ENCODE measurements around the gene OGDH. TPM values are rescaled to one million over a fixed set of nuclear protein-coding genes. Genes with fewer than 3 reads are reported as not detected.

OGDH gene
- total and polyA plus RNA-seq, 2 of the 13 experiments (the other 11 are each of a cell fraction or from before 2014, with no cell fraction given): 17.4 to 25.4 TPM

- Histone ChIP-seq H3K4me2 (ENCODE audit: low read depth, low read length) (no peak overlapping the region), H3K36me3 (replicated peaks in 1 of 2; ENCODE audit: control insufficient read depth in 1 of 2, insufficient read depth in 2 of 2, low read length in 2 of 2) (no peaks in the 10 kb centered on the region), H3K4me1 (ENCODE audit: insufficient read depth, low read length) (peaks cover 18% of the 10 kb centered on the region), H3K4me3 (replicated peaks in 1 of 3; ENCODE audit: insufficient read depth in 1 of 3, low read depth in 2 of 3, low read length in 3 of 3) (no peak overlapping the region), H4K20me1 (ENCODE audit: insufficient read depth, low read length) (no peaks in the 10 kb centered on the region), H3K27me3 (ENCODE audit: control insufficient read depth in 1 of 2, insufficient read depth in 2 of 2, low read length in 2 of 2) (no peaks in the 10 kb centered on the region), H2AFZ (ENCODE audit: low read length) (no peak overlapping the region), H3K27ac (ENCODE audit: extremely low read length, insufficient read depth, low read length) (no peak overlapping the region), H3K9ac (ENCODE audit: insufficient read depth, low read depth, low read length) (no peak overlapping the region), H3K79me2 (ENCODE audit: insufficient read depth, low read length) (no peaks in the 10 kb centered on the region), H3K9me3 (ENCODE audit: low read length) (no peaks in the 10 kb centered on the region)
- ATAC-seq (no peak), FAIRE-seq (no peak), DNase-seq (ENCODE audit: low spot score) (no peak)
- WGBS (ENCODE audit: low lambda C conversion rate): 67% methylated on average over 4 of the region's 4 CpGs
- no TSS peak for BruUV-seq (replicated peaks)
- intact Hi-C loops (cut with micrococcal nuclease; ENCODE audit: unreplicated experiment) (no loop called here), in situ Hi-C loops (cut with HindIII; ENCODE audit: extremely low pct_ligation_motif_present, low pct_unique_long_range_greater_than_20kb) (no loop called here)
- ChIA-PET POLR2A (no interaction called here), CTCF (ENCODE audit: low intra/inter-chr PET ratio, low total read pairs) (no interaction called here)
- TF ChIP-seq ZNF660 (CRISPR knock-in tag; IDR thresholded peaks at IDR 0.05; ENCODE audit: borderline replicate concordance, low read depth): no peak
- no peak for TF ChIP-seq DNMT3B (CRISPR knock-in tag; conservative IDR thresholded peaks at IDR 0.05)
- no peak for TF ChIP-seq NR3C1 (CRISPR knock-in tag; IDR thresholded peaks at IDR 0.05)
- no peak for TF ChIP-seq MAFG (CRISPR knock-in tag; IDR thresholded peaks at IDR 0.05)
- no peak for TF ChIP-seq SMC3 (IDR thresholded peaks at IDR 0.05; ENCODE audit: low read length)
- TF ChIP-seq GMEB2 (CRISPR knock-in tag; IDR thresholded peaks at IDR 0.05; ENCODE audit: low read depth): no peak
- peak; percentile 85 for TF ChIP-seq ZNF770 (CRISPR knock-in tag; IDR thresholded peaks at IDR 0.05)
- no peak for TF ChIP-seq SMAD1 (CRISPR knock-in tag; IDR thresholded peaks at IDR 0.05; ENCODE audit: borderline replicate concordance, low read depth)
- no peak for TF ChIP-seq CBX5 (CRISPR knock-in tag; IDR thresholded peaks at IDR 0.05; ENCODE audit: borderline replicate concordance)
- TF ChIP-seq CEBPB (IDR thresholded peaks at IDR 0.05; ENCODE audit: borderline replicate concordance, low read depth, low read length): peak; percentile 48; the same call in 1 of the 2 replicates
- no peak for TF ChIP-seq ARNT (IDR thresholded peaks at IDR 0.05)
- TF ChIP-seq CEBPG (CRISPR knock-in tag; IDR thresholded peaks at IDR 0.05): 0 out of 2 replicates have a peak, but pooled peaks have one; percentile 30
Observed at GRCh38 chr7:44738051-44738723, 131.8 kb downstream of the OGDH start.
